Activated CD8-positive, alpha-beta memory T cell treated with anti-CD3 and anti-CD28 coated beads, Interleukin-2, amount 50 U/mL, for 4 hours (primary cell): ENCODE results near the gene DYNLT3.

Source experiments
- DNase-seq: peaks from one replicate; pipeline ENCODE4 v3.0.0-alpha.2; 2020

Gene DYNLT3

GRCh38 chrX:37840931-37841330, 6.4 kb downstream of the DYNLT3 start:
- no peak for DNase-seq

- DNase-seq: no peak
These were observed 12.4 kb downstream of the DYNLT3 start for GRCh38 chrX:37834937-37835336.

- DNase-seq: no peak
These were observed 17.0 kb downstream of the DYNLT3 start for GRCh38 chrX:37830371-37830770.

- DNase-seq: no peak
These were observed 17.6 kb downstream of the DYNLT3 start for GRCh38 chrX:37829721-37830120.

- DNase-seq: peak; percentile 53
These were observed 22.0 kb downstream of the DYNLT3 start for GRCh38 chrX:37825215-37825842.

- no peak for DNase-seq
These were observed 22.7 kb downstream of the DYNLT3 start for GRCh38 chrX:37824491-37825214.

GRCh38 chrX:37820646-37821045, 26.7 kb downstream of the DYNLT3 start:
- DNase-seq: no peak

- no peak for DNase-seq
These were observed 29.3 kb downstream of the DYNLT3 start for GRCh38 chrX:37818031-37818430.

GRCh38 chrX:37817579-37817978, 29.8 kb downstream of the DYNLT3 start:
- DNase-seq: no peak

GRCh38 chrX:37817176-37817575, 30.2 kb downstream of the DYNLT3 start:
- no peak for DNase-seq

GRCh38 chrX:37816766-37817165, 30.6 kb downstream of the DYNLT3 start:
- DNase-seq: no peak

- no peak for DNase-seq
These were observed 32.0 kb downstream of the DYNLT3 start for GRCh38 chrX:37815366-37815765.

GRCh38 chrX:37813570-37813969, 33.8 kb downstream of the DYNLT3 start:
- DNase-seq: no peak

- DNase-seq: no peak
These were observed 35.3 kb downstream of the DYNLT3 start for GRCh38 chrX:37812110-37812509.

- DNase-seq: no peak
These were observed 37.4 kb downstream of the DYNLT3 start for GRCh38 chrX:37809970-37810369.

- no peak for DNase-seq
These were observed 44.3 kb downstream of the DYNLT3 start for GRCh38 chrX:37803057-37803456.

GRCh38 chrX:37802028-37802427, 45.3 kb downstream of the DYNLT3 start:
- DNase-seq: no peak

GRCh38 chrX:37800717-37801116, 46.7 kb downstream of the DYNLT3 start:
- no peak for DNase-seq

GRCh38 chrX:37799936-37800335, 47.4 kb downstream of the DYNLT3 start:
- DNase-seq: no peak

- no peak for DNase-seq
These were observed 50.6 kb downstream of the DYNLT3 start for GRCh38 chrX:37796805-37797204.

- no peak for DNase-seq
These were observed 51.1 kb downstream of the DYNLT3 start for GRCh38 chrX:37796310-37796709.
